GM21423 (cell line): ENCODE data around the gene PAIP2.
"Not testable (repeated sequence)": the region's sequence is repeated elsewhere in the genome, so short reads cannot be mapped to it uniquely, and the experiment has no call there.

ENCODE experiments used
- ATAC-seq: cut with Tn5 transposase; IDR thresholded peaks from one replicate; pipeline ENCODE4 v1.9.1; 2021; ENCODE audit warnings: mild to moderate bottlenecking, moderate library complexity; ENCODE audit not compliant: unreplicated experiment

The PAIP2 gene, protein sequence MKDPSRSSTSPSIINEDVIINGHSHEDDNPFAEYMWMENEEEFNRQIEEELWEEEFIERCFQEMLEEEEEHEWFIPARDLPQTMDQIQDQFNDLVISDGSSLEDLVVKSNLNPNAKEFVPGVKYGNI

DNA sequence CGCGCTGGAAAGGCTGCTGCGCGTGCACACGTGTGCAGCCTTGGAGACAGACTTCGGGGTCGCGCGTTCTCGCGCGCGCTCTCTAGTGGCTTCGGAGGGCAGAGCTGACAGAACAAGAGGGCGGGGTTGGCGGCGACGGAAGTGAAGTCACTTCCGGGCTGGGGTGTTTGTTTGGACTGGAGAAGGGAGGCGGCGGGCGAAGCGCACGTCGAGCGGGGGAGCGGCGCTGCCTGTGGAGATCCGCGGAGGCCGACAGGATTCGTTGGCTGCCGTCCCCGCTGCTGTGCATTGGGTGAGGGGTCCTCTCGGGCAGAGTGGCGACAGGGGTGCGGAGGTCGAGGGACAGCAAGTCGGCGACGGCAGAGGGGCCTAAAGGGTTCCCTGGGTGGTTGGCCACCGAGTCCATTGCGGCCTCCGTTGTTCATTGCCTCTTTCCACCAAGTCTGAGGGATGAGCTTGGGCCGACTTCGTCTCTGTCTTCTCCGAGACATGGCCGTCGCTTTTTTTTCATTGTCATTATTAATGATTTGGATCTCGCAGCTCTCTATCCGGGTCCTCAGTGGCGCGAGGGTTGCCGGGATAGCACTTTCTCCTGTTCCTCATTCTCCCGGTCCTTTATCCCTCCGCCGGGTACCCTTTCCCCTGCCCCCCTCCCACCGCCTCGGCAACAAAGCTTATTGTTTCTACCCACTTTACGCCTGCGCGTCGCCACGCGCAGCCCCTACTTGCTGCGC, at the start of gene PAIP2:
Gene PAIP2, plus strand, starts transcription at position 166 of the 734 bp plus-strand sequence. CDS start 21,931 bp downstream, outside the sequence.
- ATAC-seq = peak; percentile 96

- no peak for ATAC-seq
These were observed 48.5 kb upstream of the PAIP2 start for GRCh38 chr5:139293202-139293506.

DNA sequence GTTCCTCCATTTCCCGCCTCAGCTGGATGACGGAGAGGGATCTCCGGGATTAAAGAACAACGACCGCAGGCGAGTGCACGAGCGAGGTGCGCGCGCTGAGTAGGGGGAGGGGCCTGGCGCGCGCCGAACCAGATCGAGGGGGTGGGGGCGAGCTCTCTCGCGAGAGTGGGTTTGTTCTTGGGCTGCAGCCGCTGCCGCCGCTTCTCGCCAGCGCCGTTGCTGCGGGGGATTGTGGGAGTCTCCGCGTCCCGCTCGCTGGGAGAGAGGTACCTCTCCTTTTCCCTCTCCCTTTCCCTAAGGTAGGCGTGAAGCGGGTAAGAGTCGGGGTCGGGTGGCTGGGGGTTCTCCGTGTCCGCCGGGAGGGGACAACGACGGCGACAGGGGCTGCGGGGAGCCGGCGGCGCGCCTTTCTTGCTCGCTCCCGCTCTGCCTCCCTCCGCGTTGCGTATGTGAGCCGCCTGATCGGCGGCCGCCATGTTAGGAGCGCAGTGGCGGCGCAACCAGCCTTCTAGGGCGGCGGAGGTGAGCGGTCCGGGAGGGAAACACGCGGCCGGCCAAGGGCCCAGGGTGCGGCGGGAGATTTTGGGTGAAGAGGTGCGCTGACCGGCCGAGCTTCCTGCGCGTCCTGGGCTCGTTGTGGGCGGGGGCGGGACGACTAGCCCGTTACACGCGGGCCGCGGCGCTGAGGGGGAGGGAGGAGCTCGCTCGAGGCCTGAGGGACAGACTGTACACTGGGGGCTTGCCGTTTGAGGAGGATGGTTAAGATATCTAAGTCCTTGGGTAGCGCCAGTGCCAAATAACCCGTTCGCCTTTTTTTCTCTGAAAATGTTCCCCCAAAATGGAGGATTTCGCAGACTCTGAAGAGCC, 47.9 kb upstream of the PAIP2 start, which contains the start of gene MATR3:
Gene MATR3, plus strand, starts transcription at position 234 of the 867 bp plus-strand sequence. CDS start 13,676 bp downstream, outside the sequence.
- peak; percentile 79 for ATAC-seq

GRCh38 chr5:139294374-139295165, 47.1 kb upstream of the PAIP2 start:
- ATAC-seq = peak; percentile 28

DNA sequence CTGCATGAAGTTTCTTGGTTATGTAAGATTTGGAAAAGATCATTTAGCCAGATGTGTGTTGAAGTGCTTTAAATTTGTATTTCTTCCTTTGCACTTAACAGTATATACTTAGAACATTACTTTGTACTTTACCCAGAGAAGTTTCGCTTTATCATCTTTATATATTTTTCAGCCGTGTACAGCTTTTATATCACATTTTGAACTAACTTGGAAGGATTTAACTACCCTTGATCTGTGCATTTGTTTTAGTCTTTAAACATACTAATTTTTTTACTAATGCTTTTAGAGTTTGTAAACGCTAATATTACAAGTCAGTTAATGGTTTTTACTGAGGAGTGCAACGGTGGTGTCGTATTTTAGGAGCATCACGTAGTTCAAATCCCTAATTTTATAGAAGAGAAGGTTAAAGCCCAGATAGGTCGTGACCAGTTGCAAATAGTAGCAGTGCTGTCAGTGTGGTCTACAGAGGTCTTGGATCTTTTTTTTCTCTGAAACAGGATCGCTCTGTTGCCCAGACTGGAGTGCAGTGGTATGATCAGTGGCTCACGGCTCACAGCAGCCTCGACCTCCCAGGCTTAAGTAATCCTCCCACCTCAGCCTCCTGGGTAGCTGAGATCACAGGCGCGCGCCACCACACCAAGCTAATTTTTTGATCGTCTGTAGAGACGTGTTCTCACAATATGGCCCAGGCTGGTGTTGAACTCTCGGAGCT, 46.2 kb upstream of the PAIP2 start:
- no peak for ATAC-seq

DNA sequence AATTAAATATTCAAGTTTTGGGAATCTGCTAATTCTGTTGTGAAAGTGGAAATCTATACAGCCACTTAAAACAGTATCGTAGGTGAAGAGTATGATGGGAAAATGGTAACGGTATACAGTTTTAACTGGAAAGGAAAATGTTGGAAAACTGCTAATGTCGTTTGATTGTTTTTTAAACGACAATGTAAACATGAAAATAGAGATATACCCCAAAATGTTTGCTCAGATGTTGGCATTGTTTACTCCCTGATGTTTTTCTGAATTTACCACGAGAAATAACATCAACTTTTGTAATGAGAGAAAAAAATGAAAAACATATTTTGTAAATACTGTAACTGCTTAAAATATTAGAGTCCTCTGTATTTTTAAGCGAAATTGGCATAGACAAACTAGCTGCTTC, 45.5 kb upstream of the PAIP2 start:
- ATAC-seq = no peak

DNA sequence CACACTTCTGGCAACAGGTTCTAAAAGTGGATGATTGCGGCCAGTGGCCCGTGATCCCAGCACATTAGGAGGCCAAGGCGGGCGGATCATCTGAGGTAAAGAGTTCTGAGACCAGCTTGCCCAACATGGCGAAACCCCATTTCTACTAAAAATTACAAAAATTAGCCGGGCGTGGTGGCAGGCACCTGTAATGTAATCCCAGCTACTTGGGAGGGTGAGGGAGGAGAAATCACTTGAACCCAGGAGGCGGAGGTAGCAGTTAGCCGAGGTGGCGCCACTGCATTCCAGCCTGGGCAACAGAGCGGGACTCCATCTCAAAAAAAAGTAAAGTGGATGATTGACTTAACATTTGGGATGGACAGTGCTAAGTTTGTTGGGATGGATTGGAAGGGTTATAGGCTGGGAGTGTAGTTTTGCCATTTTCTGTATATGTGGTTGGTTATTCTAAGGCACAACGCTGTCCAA, 44.8 kb upstream of the PAIP2 start:
- ATAC-seq = no peak

DNA sequence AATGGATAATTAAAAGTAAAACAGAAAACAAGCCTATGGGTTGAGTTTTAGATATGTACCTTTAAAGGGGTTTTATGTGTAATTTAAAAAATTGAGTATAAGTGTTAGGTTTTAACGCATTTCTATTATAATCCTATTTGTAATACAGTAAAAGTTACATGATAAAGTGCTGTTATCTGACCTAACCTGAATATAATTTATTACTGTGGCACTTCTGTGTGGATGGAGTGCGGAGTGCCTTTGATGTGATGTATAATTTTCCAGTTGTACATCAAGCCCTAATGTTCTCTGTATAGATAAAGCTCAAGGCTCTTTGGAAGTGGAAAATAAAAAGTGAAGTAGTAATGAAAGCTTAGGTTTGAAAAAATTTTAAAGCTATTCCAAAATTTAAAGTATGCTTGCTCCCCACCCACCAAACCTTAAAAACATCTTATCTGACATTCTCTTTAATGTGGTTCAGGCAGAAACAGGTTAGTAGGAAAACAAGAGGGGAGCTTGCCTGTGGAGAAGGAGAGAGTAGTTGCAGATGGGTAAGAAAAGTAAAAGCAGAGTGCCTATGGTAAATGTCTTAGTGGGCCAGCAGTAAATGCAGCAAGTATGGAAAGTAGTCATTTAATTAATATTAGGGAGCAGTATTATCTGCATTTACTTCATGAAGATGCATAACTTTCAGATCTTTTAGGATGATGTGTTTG, 44.1 kb upstream of the PAIP2 start:
- no peak for ATAC-seq

- ATAC-seq = no peak
These were observed 43.4 kb upstream of the PAIP2 start for GRCh38 chr5:139298242-139298641.

GRCh38 chr5:139299486-139299885, 42.2 kb upstream of the PAIP2 start:
- no peak for ATAC-seq

DNA sequence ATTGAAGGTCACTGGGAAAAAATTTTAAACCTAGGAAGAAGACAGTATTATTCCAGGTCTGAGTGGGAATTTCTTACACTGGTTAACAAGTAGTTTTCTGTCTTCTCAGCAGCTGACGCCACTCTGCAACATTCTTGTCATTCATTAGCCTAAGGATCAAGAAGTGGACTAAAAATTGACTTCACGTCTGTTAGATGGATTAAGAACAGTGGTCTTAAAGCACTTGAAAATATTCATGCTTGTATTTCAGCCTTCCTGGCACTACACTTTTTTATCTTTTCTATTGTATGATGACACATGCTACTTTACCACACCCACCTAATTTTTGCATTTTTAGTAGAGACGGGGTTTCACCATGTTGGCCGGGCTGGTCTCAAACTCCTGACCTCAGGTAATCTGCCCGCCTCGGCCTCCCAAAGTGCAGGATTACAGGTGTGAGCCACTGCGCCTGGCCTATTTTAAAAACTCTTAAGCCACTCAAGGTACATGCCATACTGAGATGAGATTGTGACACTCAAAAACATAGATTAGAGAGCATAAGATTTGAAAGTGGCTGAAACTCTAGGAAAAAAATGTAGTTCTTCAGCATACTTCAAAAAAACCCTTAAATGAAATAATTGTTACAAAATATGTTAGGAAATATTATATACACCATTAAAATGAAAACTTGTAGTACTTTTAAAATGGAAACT, 39.7 kb upstream of the PAIP2 start:
- ATAC-seq = no peak

- ATAC-seq = no peak
These were observed 37.0 kb upstream of the PAIP2 start for GRCh38 chr5:139304391-139305324.

- ATAC-seq = no peak
These were observed 35.5 kb upstream of the PAIP2 start for GRCh38 chr5:139306197-139306596.

- ATAC-seq = no peak
These were observed 34.9 kb upstream of the PAIP2 start for GRCh38 chr5:139306628-139307379.

GRCh38 chr5:139308797-139309196, 32.9 kb upstream of the PAIP2 start:
- no peak for ATAC-seq

DNA sequence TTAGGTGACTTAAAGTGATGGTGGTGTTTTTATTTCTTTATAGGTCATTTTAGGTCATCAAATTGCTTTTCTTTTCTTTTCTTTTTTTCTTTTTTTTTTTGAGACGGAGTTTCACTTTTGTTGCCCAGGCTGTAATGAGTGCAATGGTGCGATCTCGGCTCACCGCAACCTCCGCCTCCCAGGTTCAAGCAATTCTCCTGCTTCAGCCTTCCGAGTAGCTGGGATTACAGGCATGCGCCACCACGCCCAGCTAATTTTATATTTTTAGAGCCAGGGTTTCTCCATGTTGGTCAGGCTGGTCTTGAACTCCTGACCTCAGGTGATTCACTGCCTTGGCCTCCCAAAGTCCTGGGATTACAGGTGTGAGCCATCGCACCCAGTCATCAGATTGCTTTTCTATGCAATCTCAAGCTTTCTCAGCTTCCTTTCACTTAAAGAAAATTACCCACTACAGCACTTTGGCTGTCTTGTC, 30.9 kb upstream of the PAIP2 start:
- ATAC-seq = not testable (repeated sequence)

DNA sequence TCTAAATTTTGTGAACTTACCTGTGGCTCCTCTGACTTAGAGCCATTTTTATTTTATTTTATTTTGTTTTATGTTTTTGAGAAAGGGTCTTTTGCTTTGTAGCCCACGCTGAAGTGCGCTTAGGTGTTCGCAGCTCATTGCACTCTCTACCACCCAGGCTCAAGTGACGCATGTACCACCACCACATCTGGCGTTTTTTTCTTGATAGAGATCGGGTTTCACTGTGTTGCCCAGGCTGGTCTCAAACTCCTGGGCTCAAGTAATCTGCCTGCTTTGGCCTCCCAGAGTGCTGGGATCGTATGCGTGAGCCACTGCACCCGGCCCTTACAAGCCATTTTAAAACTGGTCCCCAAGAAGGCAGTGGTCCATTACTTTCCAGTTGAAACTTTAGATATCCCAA, 29.6 kb upstream of the PAIP2 start:
- no peak for ATAC-seq
